Body of pancreas (tissue), 4 donors: ENCODE results near the gene GMPPA. TPM values are rescaled to one million over a fixed set of nuclear protein-coding genes. Genes with fewer than 3 reads are reported as not detected.
A peak's percentile ranks its signal among the peaks of the same experiment; 100 is the strongest.

Source experiments
- ATAC-seq: fragments of 150-250 bp; one replicate; pipeline ENCODE4 v1.9.1; 2016
- DNase-seq, 4 donors: peaks; one replicate each; pipeline ENCODE4 v3.0.0-alpha.2; 2019
- H3K27ac ChIP-seq, 4 donors: fragments of 200-600 bp; sonication (generic); 1 replicate in 3 of 4; 2 replicates in 1 of 4; pipeline versions ENCODE4 v1.5.1 to v1.6.1; 2016 to 2019; ENCODE audit warnings: mild to moderate bottlenecking in 1 of 4, mixed read lengths in 1 of 4, moderate library complexity in 1 of 4
- H3K27me3 ChIP-seq, 2 donors: fragments of 200-600 bp; sonication (generic); one replicate each; pipeline ENCODE4 v1.6.0; 2016; ENCODE audit warnings: mild to moderate bottlenecking in 1 of 2
- H3K36me3 ChIP-seq, 2 donors: fragments of 200-600 bp; sonication (generic); replicated peaks in 1 of 2; 2 replicates each; pipeline ENCODE4 v1.5.1; 2016; ENCODE audit warnings: low read depth in 2 of 2; ENCODE audit not compliant: insufficient read depth in 1 of 2
- H3K4me1 ChIP-seq: fragments of 200-600 bp; sonication (generic); one replicate; pipeline ENCODE4 v1.6.0; 2016
- H3K4me3 ChIP-seq, 2 donors: fragments of 200-600 bp; sonication (generic); 1 replicate in 1 of 2; 2 replicates in 1 of 2; pipeline ENCODE4 v1.5.1; 2016 to 2019
- H3K9me3 ChIP-seq, 3 donors: fragments of 200-600 bp; sonication (generic); 1 replicate in 2 of 3; 2 replicates in 1 of 3; pipeline ENCODE4 v1.5.1; 2016
- POLR2A ChIP-seq, 3 donors: fragments of 450-650 bp; IDR thresholded peaks; one replicate each; pipeline ENCODE4 v1.6.1; 2016; ENCODE audit warnings: antibody characterized with exemption in 3 of 3, mild to moderate bottlenecking in 2 of 3
- WGBS, 2 donors: methylation state at CpG; one replicate each; pipeline ENCODE4 v1.1.5; 2017; 5-methylcytosine and 5-hydroxymethylcytosine counted together
- intact Hi-C: fragments of 100-400 bp; cut with DNase I; formaldehyde crosslinking; loops from one replicate; pipeline ENCODE4 v1.15.1; 2023
- total RNA-seq, 2 donors: library from RNA; depleted of rRNA; stranded (reverse); fragments of >200 nt; gene quantifications; one replicate each; pipeline ENCODE4 v1.1.0, GENCODE V29; 2016
- TF ChIP-seq, protein P1 (sequence below), 7 experiments: fragments of 450-650 bp in 4 of 7; fragments of 200-600 bp in 3 of 7; sonication (generic) in 3 of 7; IDR thresholded peaks; one replicate each; pipeline ENCODE4 v1.5.1; 2016 to 2019; ENCODE audit warnings: antibody characterized with exemption in 7 of 7

Gene GMPPA
- total RNA-seq, 2 donors from 2014 or later, result 40.5 to 57.4 TPM

DNA sequence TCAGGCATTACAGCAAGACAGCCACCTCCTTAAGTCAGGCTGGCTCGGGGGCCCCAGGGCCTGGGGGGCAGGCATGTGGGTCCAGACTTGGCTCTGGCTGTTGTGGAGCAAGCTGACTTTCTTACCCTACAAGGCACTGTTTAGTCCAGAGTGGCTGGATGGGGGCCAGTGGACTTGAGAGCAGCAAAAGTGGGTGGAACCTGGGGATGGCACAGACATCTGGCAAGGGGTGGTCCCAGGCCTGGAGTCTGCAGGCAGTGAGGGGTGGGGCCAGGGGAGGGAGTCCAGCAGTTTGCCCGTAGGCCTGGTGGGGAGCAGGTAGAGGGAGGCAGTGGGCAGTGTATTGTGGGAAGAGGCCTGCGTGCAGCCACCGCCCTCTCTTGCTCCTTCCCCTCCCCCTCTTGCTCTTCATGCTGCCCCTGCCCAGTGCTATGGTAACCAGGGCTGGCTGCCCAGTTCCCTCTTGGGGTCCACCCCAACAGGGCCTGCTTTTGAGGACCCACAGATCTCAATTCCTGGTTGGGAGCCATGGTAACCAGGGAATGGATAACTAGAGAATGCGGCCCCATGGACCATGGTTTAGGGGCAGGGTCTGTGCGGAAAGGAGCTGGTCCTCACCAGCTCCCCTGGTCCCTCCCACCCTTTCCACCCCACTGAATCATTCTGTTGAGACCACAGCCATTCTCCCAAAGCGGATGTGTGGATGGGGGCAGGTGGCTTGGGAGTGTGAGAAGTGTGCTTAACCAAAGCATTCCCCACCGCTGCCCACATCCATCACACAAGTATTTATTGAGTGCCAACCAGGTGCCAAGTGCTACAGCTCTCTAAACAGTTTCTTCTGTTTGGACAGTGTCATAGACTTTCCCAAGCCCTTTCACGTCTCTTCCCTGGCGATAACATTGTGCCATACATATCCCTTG is 44.8 kb upstream of the GMPPA start:
- WGBS, 2 donors, result 73 to 82% methylated on average over 10 of the region's 10 CpGs
- intact Hi-C loops, result no loop called here
- Histone ChIP-seq H3K27me3 (peaks cover 0 to 3% of the 10 kb centered on the region in 2 donors), H3K27ac (no peak overlapping the region), H3K4me3 (no peak overlapping the region), H3K4me1 (peaks cover 8% of the 10 kb centered on the region), H3K36me3 (no peaks in the 10 kb centered on the region), H3K9me3 (no peaks in the 10 kb centered on the region)
- TF ChIP-seq, protein P1, sequence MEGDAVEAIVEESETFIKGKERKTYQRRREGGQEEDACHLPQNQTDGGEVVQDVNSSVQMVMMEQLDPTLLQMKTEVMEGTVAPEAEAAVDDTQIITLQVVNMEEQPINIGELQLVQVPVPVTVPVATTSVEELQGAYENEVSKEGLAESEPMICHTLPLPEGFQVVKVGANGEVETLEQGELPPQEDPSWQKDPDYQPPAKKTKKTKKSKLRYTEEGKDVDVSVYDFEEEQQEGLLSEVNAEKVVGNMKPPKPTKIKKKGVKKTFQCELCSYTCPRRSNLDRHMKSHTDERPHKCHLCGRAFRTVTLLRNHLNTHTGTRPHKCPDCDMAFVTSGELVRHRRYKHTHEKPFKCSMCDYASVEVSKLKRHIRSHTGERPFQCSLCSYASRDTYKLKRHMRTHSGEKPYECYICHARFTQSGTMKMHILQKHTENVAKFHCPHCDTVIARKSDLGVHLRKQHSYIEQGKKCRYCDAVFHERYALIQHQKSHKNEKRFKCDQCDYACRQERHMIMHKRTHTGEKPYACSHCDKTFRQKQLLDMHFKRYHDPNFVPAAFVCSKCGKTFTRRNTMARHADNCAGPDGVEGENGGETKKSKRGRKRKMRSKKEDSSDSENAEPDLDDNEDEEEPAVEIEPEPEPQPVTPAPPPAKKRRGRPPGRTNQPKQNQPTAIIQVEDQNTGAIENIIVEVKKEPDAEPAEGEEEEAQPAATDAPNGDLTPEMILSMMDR (IDR thresholded peaks at IDR 0.05), result no peak
- no peak for TF ChIP-seq POLR2A (IDR thresholded peaks at IDR 0.05)
- ATAC-seq (no peak), DNase-seq (peak in 1 of 4 donors; percentile 28)

DNA sequence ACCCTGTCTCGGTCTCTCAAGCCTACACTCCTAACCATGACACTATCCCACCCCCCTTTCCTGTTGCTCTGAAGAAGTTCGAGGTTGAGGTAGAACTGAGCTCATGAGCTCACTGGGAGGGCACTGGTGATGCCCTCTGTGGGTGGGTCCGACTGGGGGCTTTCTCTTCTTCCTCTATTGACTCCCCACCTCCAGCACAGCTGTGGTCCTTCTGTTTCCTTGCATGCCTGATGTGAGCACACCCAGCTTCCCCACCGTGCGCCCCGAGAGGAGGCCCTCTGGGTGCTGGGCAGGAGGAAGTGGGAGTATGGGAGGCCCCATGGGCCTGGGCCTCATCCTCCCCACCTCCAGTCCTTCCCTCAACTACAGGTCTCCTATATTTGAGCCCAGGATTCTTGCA is 43.1 kb upstream of the GMPPA start:
- peaks cover 6% of the 10 kb centered on the region for H3K4me1 ChIP-seq
- no peaks in the 10 kb centered on the region for H3K36me3 ChIP-seq
- TF ChIP-seq, protein P1 (IDR thresholded peaks at IDR 0.05), result no peak
- no peak for TF ChIP-seq POLR2A (IDR thresholded peaks at IDR 0.05)
- no peak overlapping the region for H3K27ac ChIP-seq
- no peaks in the 10 kb centered on the region for H3K9me3 ChIP-seq
- DNase-seq, result no peak
- intact Hi-C loops, result no loop called here
- no peak for ATAC-seq
- no peak overlapping the region for H3K4me3 ChIP-seq
- WGBS, 2 donors, result 74 to 80% methylated on average over 6 of the region's 6 CpGs
- no peaks in the 10 kb centered on the region for H3K27me3 ChIP-seq

DNA sequence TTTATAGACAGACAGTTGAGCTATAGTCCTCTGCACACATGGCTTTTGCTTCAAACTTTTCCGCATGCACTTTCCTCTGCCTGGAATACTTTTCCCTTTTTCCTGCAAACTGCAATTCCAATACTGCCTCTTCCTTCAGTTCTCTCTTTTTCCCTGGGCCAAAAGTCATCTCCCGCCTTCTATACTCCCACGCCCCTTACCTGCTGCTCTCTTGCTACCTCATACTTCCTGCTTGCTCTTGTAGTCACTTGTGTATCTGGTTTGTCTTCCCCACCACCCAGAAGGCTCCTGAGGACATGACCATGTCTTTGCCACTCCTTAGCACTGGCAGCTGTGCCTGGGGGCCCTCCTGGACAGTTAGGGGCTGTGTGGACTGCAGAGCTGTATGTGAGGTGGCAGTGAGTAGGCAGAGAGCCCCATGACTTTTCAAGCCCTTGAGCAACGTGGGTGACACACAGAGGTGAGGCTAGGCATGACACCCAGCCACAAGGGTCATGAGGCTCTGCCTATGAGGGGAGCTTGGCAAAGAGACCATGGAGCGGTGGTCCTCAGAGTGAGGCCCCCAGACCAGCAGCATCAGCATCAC is 40.8 kb upstream of the GMPPA start:
- Histone ChIP-seq H3K4me3 (no peak overlapping the region), H3K9me3 (no peaks in the 10 kb centered on the region), H3K36me3 (no peaks in the 10 kb centered on the region), H3K27me3 (no peaks in the 10 kb centered on the region), H3K4me1 (peaks cover 6% of the 10 kb centered on the region), H3K27ac (no peak overlapping the region)
- no peak for ATAC-seq
- no peak for DNase-seq
- intact Hi-C loops, result no loop called here
- TF ChIP-seq, protein P1 (IDR thresholded peaks at IDR 0.05), result no peak
- TF ChIP-seq POLR2A (IDR thresholded peaks at IDR 0.05), result no peak
- WGBS, 2 donors, result 66 to 75% methylated on average over 5 of the region's 5 CpGs

DNA sequence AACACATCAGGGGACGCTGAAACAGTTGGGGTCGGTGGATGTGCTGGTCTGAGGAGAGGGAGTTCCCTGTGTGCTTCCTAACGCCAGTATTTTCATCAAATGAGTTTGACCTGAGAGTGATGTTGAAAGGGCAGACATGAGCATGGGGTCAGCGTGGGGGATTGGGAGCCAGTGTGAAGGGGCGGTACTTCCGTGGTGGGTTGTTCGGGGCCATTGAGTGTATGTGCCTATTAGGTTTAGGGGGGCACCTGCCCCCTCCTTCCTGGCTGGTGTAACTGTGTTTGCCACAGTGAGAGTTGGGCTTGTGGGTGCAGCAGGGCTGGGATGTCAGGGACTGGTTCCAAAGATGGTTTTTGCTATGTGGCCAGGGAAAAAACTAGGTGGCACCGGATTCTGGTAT is 39.7 kb upstream of the GMPPA start:
- H3K4me3 ChIP-seq, result no peak overlapping the region
- no peak for ATAC-seq
- H3K27ac ChIP-seq, result no peak overlapping the region
- no peaks in the 10 kb centered on the region for H3K36me3 ChIP-seq
- intact Hi-C loops, result no loop called here
- no peaks in the 10 kb centered on the region for H3K4me1 ChIP-seq
- no peaks in the 10 kb centered on the region for H3K9me3 ChIP-seq
- no peak for DNase-seq
- 74 to 79% methylated on average over 7 to 8 of the region's 8 CpGs for WGBS, 2 donors
- no peaks in the 10 kb centered on the region for H3K27me3 ChIP-seq
- TF ChIP-seq POLR2A (IDR thresholded peaks at IDR 0.05), result no peak
- TF ChIP-seq, protein P1 (IDR thresholded peaks at IDR 0.05), result no peak
